Suprapubic skin (tissue), 4 donors: ENCODE data around the gene CIITA.

Experiments used
- EP300 ChIP-seq: sonication (generic); formaldehyde crosslinking; IDR thresholded peaks from one replicate; pipeline ENCODE4 v1.6.1; 2017; ENCODE audit warnings: antibody characterized with exemption
- POLR2A ChIP-seq, 2 donors: fragments of 450-650 bp; IDR thresholded peaks; one replicate each; pipeline ENCODE4 v1.6.1; 2017; ENCODE audit warnings: antibody characterized with exemption in 2 of 2, mild to moderate bottlenecking in 2 of 2, moderate library complexity in 2 of 2
- POLR2AphosphoS5 ChIP-seq, 3 donors: sonication (generic); formaldehyde crosslinking; IDR thresholded peaks; one replicate each; pipeline ENCODE4 v1.6.1; 2017; ENCODE audit warnings: antibody characterized with exemption in 3 of 3
- TF ChIP-seq, protein P1 (sequence below), 2 donors: fragments of 200-600 bp in 1 of 2; fragments of 450-650 bp in 1 of 2; sonication (generic) in 1 of 2; IDR thresholded peaks; one replicate each; pipeline ENCODE4 v1.5.1; 2016 to 2019; ENCODE audit warnings: antibody characterized with exemption in 2 of 2, mild to moderate bottlenecking in 1 of 2, moderate library complexity in 1 of 2

DNA sequence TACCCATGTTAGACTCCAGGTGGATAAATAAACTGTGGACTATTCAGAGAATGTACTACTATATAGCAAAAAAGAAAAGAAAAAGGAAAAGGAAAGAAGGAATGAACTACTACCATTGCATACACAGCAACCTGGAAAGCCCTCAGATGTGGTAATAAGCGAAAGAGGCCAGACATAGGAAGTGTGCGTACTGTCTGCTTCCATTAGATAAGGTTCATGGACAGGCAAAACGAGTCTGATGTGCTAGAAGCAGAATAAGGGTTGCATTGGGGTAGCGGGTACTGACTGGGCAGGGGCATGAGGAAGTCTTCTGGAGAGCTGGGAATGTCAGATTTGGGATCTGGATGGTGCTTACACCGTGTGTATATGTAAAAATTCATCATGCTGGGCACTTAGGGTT is 89.1 kb downstream of the CIITA start:
- TF ChIP-seq EP300 (no peak), POLR2A (IDR thresholded peaks at IDR 0.05) (no peak), POLR2AphosphoS5 (IDR thresholded peaks at IDR 0.05) (no peak)
- TF ChIP-seq, protein P1, sequence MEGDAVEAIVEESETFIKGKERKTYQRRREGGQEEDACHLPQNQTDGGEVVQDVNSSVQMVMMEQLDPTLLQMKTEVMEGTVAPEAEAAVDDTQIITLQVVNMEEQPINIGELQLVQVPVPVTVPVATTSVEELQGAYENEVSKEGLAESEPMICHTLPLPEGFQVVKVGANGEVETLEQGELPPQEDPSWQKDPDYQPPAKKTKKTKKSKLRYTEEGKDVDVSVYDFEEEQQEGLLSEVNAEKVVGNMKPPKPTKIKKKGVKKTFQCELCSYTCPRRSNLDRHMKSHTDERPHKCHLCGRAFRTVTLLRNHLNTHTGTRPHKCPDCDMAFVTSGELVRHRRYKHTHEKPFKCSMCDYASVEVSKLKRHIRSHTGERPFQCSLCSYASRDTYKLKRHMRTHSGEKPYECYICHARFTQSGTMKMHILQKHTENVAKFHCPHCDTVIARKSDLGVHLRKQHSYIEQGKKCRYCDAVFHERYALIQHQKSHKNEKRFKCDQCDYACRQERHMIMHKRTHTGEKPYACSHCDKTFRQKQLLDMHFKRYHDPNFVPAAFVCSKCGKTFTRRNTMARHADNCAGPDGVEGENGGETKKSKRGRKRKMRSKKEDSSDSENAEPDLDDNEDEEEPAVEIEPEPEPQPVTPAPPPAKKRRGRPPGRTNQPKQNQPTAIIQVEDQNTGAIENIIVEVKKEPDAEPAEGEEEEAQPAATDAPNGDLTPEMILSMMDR (IDR thresholded peaks at IDR 0.05), result no peak
